GM23248 (cell line): ENCODE measurements around the gene KCNK5. TPM values are rescaled to one million over a fixed set of nuclear protein-coding genes. Genes with fewer than 3 reads are reported as not detected.

Experiments used
- DNase-seq: peaks from one replicate; pipeline ENCODE4 v3.0.0-alpha.2; 2015
- H2AFZ ChIP-seq: fragments of 200-600 bp; sonication (generic); 2 replicates; pipeline ENCODE4 v1.6.1; 2016; ENCODE audit warnings: antibody characterized with exemption
- H3F3A ChIP-seq: fragments of 200-600 bp; sonication (generic); 2 replicates; pipeline ENCODE4 v1.6.1; 2016; ENCODE audit warnings: mild to moderate bottlenecking, antibody characterized with exemption, mixed run types; ENCODE audit not compliant: insufficient read depth
- H3K27ac ChIP-seq: fragments of 200-600 bp; sonication (generic); 2 replicates; pipeline ENCODE4 v1.5.1; 2016; ENCODE audit warnings: mild to moderate bottlenecking
- H3K27me3 ChIP-seq: fragments of 200-600 bp; sonication (generic); replicated peaks from 2 replicates; pipeline ENCODE4 v1.6.1; 2016; ENCODE audit warnings: mild to moderate bottlenecking; ENCODE audit not compliant: insufficient read depth
- H3K36me3 ChIP-seq: fragments of 200-600 bp; sonication (generic); 2 replicates; pipeline ENCODE4 v1.6.1; 2016; ENCODE audit warnings: low read depth, mild to moderate bottlenecking
- H3K4me1 ChIP-seq: fragments of 200-600 bp; sonication (generic); 2 replicates; pipeline ENCODE4 v1.6.1; 2016; ENCODE audit warnings: mild to moderate bottlenecking; ENCODE audit not compliant: insufficient read depth
- H3K4me2 ChIP-seq: fragments of 200-600 bp; sonication (generic); one replicate; pipeline ENCODE4 v1.6.1; 2016; ENCODE audit warnings: mild to moderate bottlenecking; ENCODE audit not compliant: unreplicated experiment
- H3K4me3 ChIP-seq: fragments of 200-600 bp; sonication (generic); 2 replicates; pipeline ENCODE4 v1.5.1; 2016; ENCODE audit warnings: mild to moderate bottlenecking
- H3K79me2 ChIP-seq: fragments of 200-600 bp; sonication (generic); 2 replicates; pipeline ENCODE4 v1.6.1; 2016; ENCODE audit warnings: mild to moderate bottlenecking; ENCODE audit not compliant: insufficient read depth
- H3K9ac ChIP-seq: fragments of 200-600 bp; sonication (generic); 2 replicates; pipeline ENCODE4 v1.6.1; 2016; ENCODE audit warnings: mild to moderate bottlenecking
- H3K9me2 ChIP-seq: fragments of 200-600 bp; sonication (generic); 2 replicates; pipeline ENCODE4 v1.6.1; 2016; ENCODE audit warnings: mixed run types, mild to moderate bottlenecking, moderate library complexity; ENCODE audit not compliant: insufficient read depth
- H3K9me3 ChIP-seq: fragments of 200-600 bp; sonication (generic); one replicate; pipeline ENCODE4 v1.6.1; 2017; ENCODE audit warnings: low read depth
- H4K20me1 ChIP-seq: fragments of 200-600 bp; sonication (generic); 2 replicates; pipeline ENCODE4 v1.6.0; 2016; ENCODE audit not compliant: insufficient read depth
- EZH2 ChIP-seq: fragments of 200-600 bp; sonication (generic); IDR thresholded peaks from 2 replicates; pipeline ENCODE4 v1.6.1; 2018; ENCODE audit warnings: antibody characterized with exemption, mild to moderate bottlenecking; ENCODE audit not compliant: insufficient read depth, poor library complexity, severe bottlenecking
- EZH2phosphoT487 ChIP-seq: fragments of 200-600 bp; sonication (generic); IDR thresholded peaks from 2 replicates; pipeline ENCODE4 v1.6.1; 2018; ENCODE audit warnings: antibody characterized with exemption, moderate library complexity, mild to moderate bottlenecking, low read depth; ENCODE audit not compliant: insufficient read depth
- WGBS, 2 experiments: methylation state at CpG; one replicate each; pipeline ENCODE4 v1.1.6; 2015 to 2017; ENCODE audit warnings: low lambda C conversion rate in 2 of 2, low coverage in 1 of 2; ENCODE audit errors: missing lambda C conversion rate in 2 of 2; 5-methylcytosine and 5-hydroxymethylcytosine counted together
- in situ Hi-C: fragments of 300-500 bp; cut with MboI; formaldehyde crosslinking; loops from 2 replicates; pipeline ENCODE4 v1.15.0; 2020
- polyA plus RNA-seq: library from polyadenylated mRNA; unstranded; fragments of >200 nt; fragmentation: Nextera tagmentation; extraction: Ambion mirVana; gene quantifications from 2 replicates; pipeline ENCODE4 v1.2.1, GENCODE V29; 2016
- total RNA-seq: library from RNA; depleted of rRNA; stranded (reverse); fragments of >200 nt; shearing (Covaris generic); gene quantifications from 2 replicates; pipeline ENCODE4 v1.2.3, GENCODE V29; 2014

The KCNK5 gene
- total and polyA plus RNA-seq, 2 experiments from 2014 or later, result not detected

DNA sequence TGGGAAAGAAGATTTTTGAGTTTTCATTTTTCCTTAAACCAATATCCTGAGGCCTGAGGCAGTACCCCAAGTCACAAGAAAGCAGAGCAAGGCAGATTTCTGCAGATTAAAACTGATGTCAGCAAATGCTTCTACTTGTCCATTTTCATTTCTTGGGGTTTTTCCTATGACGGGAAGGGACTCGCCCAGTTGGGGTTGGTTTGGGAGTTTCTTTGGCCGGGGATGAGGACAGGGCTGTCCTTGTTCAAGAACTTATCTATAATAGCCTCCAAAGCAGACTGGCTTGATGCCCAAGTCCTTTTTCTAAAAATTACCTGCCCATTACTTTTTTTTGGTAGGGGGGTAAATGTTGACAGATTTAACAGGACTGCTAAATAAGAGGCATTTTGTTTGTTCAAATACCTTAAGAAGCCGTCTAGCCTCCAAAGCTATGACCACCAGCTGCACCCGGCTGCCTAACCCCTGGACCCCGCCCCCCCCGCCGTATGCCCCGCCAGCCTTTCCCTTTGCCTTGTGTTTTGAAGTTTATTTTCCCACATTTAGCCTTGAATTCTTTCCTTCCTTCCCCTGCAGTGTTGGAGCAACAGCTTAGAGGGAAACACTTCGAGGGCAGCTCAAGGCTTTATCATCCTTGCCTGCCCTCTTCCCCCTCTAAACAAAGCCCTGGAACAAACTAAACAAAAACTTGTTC is 2.5 kb downstream of the KCNK5 start:
- H3K4me3 ChIP-seq, result no peak overlapping the region
- TF ChIP-seq EZH2phosphoT487 (no peak), EZH2 (no peak)
- in situ Hi-C loops, result no loop called here
- H3K27me3 ChIP-seq, result peaks cover 22% of the 10 kb centered on the region
- WGBS, 2 experiments, result 43 to 58% methylated on average over 5 to 10 of the region's 10 CpGs
- no peaks in the 10 kb centered on the region for H4K20me1 ChIP-seq
- H3K4me2 ChIP-seq, result no peak overlapping the region
- no peaks in the 10 kb centered on the region for H3K9me2 ChIP-seq
- no peak overlapping the region for H2AFZ ChIP-seq
- no peak for DNase-seq
- H3K36me3 ChIP-seq, result no peaks in the 10 kb centered on the region
- no peaks in the 10 kb centered on the region for H3F3A ChIP-seq
- no peaks in the 10 kb centered on the region for H3K4me1 ChIP-seq
- no peak overlapping the region for H3K27ac ChIP-seq
- no peak overlapping the region for H3K9ac ChIP-seq
- H3K79me2 ChIP-seq, result no peaks in the 10 kb centered on the region
- no peaks in the 10 kb centered on the region for H3K9me3 ChIP-seq

DNA sequence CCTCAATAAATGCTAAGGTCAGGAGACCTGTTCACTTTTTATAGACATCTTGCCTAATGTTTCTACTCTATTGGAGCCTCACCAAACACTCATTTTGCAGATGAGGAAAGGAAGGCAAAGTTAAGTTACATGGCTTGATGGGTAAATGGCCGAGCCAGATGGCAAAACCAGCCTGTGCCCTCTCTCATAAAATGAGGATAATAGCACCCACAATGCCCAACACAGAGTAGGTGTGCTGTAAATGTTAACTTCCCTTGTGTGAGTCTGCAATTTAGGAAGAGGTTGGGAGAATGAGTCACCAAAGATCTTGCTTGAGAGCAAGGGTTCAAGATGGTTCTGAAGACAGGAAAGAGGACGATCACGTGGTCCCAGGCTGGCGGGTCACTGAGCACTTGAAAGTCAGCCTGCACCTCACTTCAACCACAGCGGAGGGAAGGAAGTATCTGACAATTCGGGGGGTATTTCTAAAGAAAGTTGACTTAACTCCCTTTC is 3.3 kb downstream of the KCNK5 start:
- WGBS, 2 experiments, result 78 to 80% methylated on average over 6 of the region's 6 CpGs
- TF ChIP-seq EZH2 (no peak), EZH2phosphoT487 (no peak)
- Histone ChIP-seq H3K27ac (no peak overlapping the region), H3F3A (no peaks in the 10 kb centered on the region), H3K9me3 (no peaks in the 10 kb centered on the region), H3K79me2 (no peaks in the 10 kb centered on the region), H3K9me2 (no peaks in the 10 kb centered on the region), H3K4me3 (no peak overlapping the region), H3K27me3 (peaks cover 22% of the 10 kb centered on the region), H3K9ac (no peak overlapping the region), H2AFZ (no peak overlapping the region), H4K20me1 (no peaks in the 10 kb centered on the region), H3K36me3 (no peaks in the 10 kb centered on the region), H3K4me2 (no peak overlapping the region), H3K4me1 (no peaks in the 10 kb centered on the region)
- no peak for DNase-seq
- in situ Hi-C loops, result no loop called here

DNA sequence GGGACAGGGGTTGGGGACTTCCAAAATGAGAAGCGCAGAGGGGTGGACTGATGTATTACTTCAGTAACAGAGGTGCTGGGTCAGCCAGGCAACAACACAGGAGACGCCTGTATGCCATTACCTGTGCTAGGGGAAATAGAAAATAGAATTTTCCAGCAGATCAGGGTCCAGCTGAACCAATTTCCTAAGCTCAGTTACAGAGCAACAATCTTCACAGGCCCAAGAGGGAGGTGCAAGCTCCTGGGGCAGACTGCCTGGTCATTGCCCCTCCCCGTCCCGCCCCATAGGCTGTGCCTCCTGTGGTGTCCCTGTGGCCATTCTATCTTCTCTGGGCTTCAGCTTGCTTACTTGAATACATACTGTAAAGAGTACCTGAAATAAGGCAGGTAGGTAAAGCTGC is 3.7 kb downstream of the KCNK5 start:
- 67 to 88% methylated on average over 4 of the region's 4 CpGs for WGBS, 2 experiments
- no peaks in the 10 kb centered on the region for H3K79me2 ChIP-seq
- H3K36me3 ChIP-seq, result no peaks in the 10 kb centered on the region
- H4K20me1 ChIP-seq, result no peaks in the 10 kb centered on the region
- in situ Hi-C loops, result no loop called here
- no peak for TF ChIP-seq EZH2
- no peak for TF ChIP-seq EZH2phosphoT487
- H3F3A ChIP-seq, result no peaks in the 10 kb centered on the region
- H3K4me1 ChIP-seq, result no peaks in the 10 kb centered on the region
- no peak overlapping the region for H2AFZ ChIP-seq
- peaks cover 18% of the 10 kb centered on the region; the same call in 1 of the 2 replicates for H3K27me3 ChIP-seq
- H3K27ac ChIP-seq, result no peak overlapping the region
- H3K9me3 ChIP-seq, result no peaks in the 10 kb centered on the region
- no peak for DNase-seq
- H3K9ac ChIP-seq, result no peak overlapping the region
- no peak overlapping the region for H3K4me3 ChIP-seq
- H3K4me2 ChIP-seq, result no peak overlapping the region
- no peaks in the 10 kb centered on the region for H3K9me2 ChIP-seq

DNA sequence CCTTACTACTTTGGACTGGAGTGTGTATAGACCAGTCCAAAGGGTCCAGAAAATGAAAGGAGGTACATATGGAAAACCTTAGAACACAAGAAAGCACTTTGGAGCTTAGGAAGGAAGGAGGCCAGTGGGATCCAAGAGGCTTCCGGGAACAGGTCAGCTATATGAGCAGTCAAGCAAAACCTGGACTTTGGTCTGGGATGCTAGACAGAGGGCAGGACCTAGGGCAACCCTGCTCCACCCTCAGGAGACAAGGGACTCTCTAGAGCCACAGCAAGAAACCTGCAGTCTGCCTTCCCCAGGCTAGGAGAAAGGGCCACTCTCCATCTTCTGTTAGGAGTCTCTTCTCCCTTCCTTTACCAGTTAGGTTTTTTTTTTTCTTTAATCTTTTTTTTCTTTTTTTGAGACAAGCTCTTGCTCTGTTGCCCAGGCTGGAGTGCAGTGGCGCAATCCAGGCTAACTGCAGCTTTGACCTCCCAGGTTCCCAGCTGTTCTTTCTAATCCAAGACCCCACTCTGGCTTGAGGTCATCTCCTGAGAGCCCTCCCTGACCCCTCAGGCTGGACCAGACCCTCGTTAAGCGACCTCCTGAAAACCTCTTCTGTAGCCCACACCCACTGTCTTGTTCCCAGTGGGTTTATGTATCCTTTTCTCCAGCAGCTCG is 4.6 kb downstream of the KCNK5 start:
- no peak overlapping the region for H2AFZ ChIP-seq
- H3K36me3 ChIP-seq, result no peaks in the 10 kb centered on the region
- H3K4me2 ChIP-seq, result no peak overlapping the region
- TF ChIP-seq EZH2, result no peak
- TF ChIP-seq EZH2phosphoT487, result no peak
- no peak for DNase-seq
- in situ Hi-C loops, result no loop called here
- H3K79me2 ChIP-seq, result no peaks in the 10 kb centered on the region
- H3K9me2 ChIP-seq, result no peaks in the 10 kb centered on the region
- H3K27ac ChIP-seq, result no peak overlapping the region
- no peaks in the 10 kb centered on the region for H3K9me3 ChIP-seq
- H3K4me1 ChIP-seq, result no peaks in the 10 kb centered on the region
- WGBS, 2 experiments, result 42 to 50% methylated on average over 5 of the region's 5 CpGs
- no peak overlapping the region for H3K4me3 ChIP-seq
- H4K20me1 ChIP-seq, result no peaks in the 10 kb centered on the region
- no peaks in the 10 kb centered on the region for H3F3A ChIP-seq
- peaks cover 12% of the 10 kb centered on the region; the same call in 1 of the 2 replicates for H3K27me3 ChIP-seq
- no peak overlapping the region for H3K9ac ChIP-seq
